CD4-positive, alpha-beta T cell treated with Interleukin-4 for 4 hours (primary cell): ENCODE measurements around the gene VTA1.
"Not testable (repeated sequence)": the region's sequence is repeated elsewhere in the genome, so short reads cannot be mapped to it uniquely, and the experiment has no call there.

ENCODE experiments used
- DNase-seq: peaks from one replicate; pipeline ENCODE4 v3.0.0-alpha.2; 2020

VTA1 gene

GRCh38 chr6:142229518-142230270 lies 82.6 kb downstream of the VTA1 start:
- DNase-seq: not testable (repeated sequence)

GRCh38 chr6:142232206-142233044 lies 85.4 kb downstream of the VTA1 start:
- DNase-seq: peak; percentile 30

GRCh38 chr6:142233945-142234682 lies 87.1 kb downstream of the VTA1 start:
- DNase-seq: no peak

GRCh38 chr6:142235272-142235671 lies 88.2 kb downstream of the VTA1 start:
- no peak for DNase-seq

GRCh38 chr6:142235791-142236190 lies 88.7 kb downstream of the VTA1 start:
- DNase-seq: no peak

- DNase-seq: no peak
Observed at GRCh38 chr6:142236691-142237090, 89.6 kb downstream of the VTA1 start.

- DNase-seq: no peak
Observed at GRCh38 chr6:142238881-142239280, 91.8 kb downstream of the VTA1 start.

- no peak for DNase-seq
Observed at GRCh38 chr6:142240179-142240578, 93.1 kb downstream of the VTA1 start.

GRCh38 chr6:142241061-142241460 lies 94.0 kb downstream of the VTA1 start:
- DNase-seq: no peak

- DNase-seq: no peak
Observed at GRCh38 chr6:142242269-142242668, 95.2 kb downstream of the VTA1 start.

- no peak for DNase-seq
Observed at GRCh38 chr6:142246960-142247359, 99.9 kb downstream of the VTA1 start.

GRCh38 chr6:142249266-142249665 lies 102.2 kb downstream of the VTA1 start:
- DNase-seq: no peak

GRCh38 chr6:142251930-142252445 lies 104.9 kb downstream of the VTA1 start:
- DNase-seq: no peak

- DNase-seq: no peak
Observed at GRCh38 chr6:142254513-142254912, 107.5 kb downstream of the VTA1 start.

GRCh38 chr6:142255785-142256184 lies 108.7 kb downstream of the VTA1 start:
- no peak for DNase-seq

GRCh38 chr6:142258305-142258704 lies 111.2 kb downstream of the VTA1 start:
- no peak for DNase-seq

- no peak for DNase-seq
Observed at GRCh38 chr6:142258757-142259156, 111.7 kb downstream of the VTA1 start.

GRCh38 chr6:142260748-142261147 lies 113.7 kb downstream of the VTA1 start:
- no peak for DNase-seq

- DNase-seq: no peak
Observed at GRCh38 chr6:142262231-142262630, 115.2 kb downstream of the VTA1 start.

GRCh38 chr6:142265476-142265875 lies 118.4 kb downstream of the VTA1 start:
- no peak for DNase-seq

- DNase-seq: no peak
Observed at GRCh38 chr6:142266060-142266459, 119.0 kb downstream of the VTA1 start.

- no peak for DNase-seq
Observed at GRCh38 chr6:142271476-142271875, 124.4 kb downstream of the VTA1 start.
